Subcutaneous abdominal adipose tissue (tissue), 5 donors: Measurements from ENCODE around the gene IL17RD.

Experiments
- H3K27ac ChIP-seq: one replicate; pipeline ENCODE4 v1.7.0; 2013; ENCODE audit warnings: low read depth, mild to moderate bottlenecking, inconsistent platforms, low read length, moderate library complexity
- H3K27me3 ChIP-seq, 5 donors: one replicate each; pipeline ENCODE4 v1.7.0; 2013; ENCODE audit warnings: low read length in 5 of 5, inconsistent platforms in 1 of 5; ENCODE audit not compliant: control insufficient read depth in 5 of 5, insufficient read depth in 4 of 5
- H3K36me3 ChIP-seq, 5 donors: one replicate each; pipeline ENCODE4 v1.7.0; 2013; ENCODE audit warnings: low read length in 5 of 5; ENCODE audit not compliant: control insufficient read depth in 5 of 5, insufficient read depth in 5 of 5
- H3K4me1 ChIP-seq, 5 donors: one replicate each; pipeline ENCODE4 v1.7.0; 2013; ENCODE audit warnings: low read length in 5 of 5, mild to moderate bottlenecking in 3 of 5, moderate library complexity in 1 of 5; ENCODE audit not compliant: control insufficient read depth in 5 of 5, insufficient read depth in 5 of 5
- H3K4me3 ChIP-seq, 5 donors: one replicate each; pipeline ENCODE4 v1.7.0; 2013; ENCODE audit warnings: low read length in 5 of 5, low read depth in 1 of 5
- H3K9ac ChIP-seq, 5 donors: one replicate each; pipeline ENCODE4 v1.7.0; 2013; ENCODE audit warnings: low read length in 5 of 5, mild to moderate bottlenecking in 4 of 5, moderate library complexity in 3 of 5
- H3K9me3 ChIP-seq, 5 donors: one replicate each; pipeline ENCODE4 v1.7.0; 2013; ENCODE audit warnings: low read length in 5 of 5; ENCODE audit not compliant: control insufficient read depth in 5 of 5
- donor health status: healthy.
- donor health status: healthy.
- donor health status: healthy.
- donor health status: healthy.
- donor health status: healthy.

Gene IL17RD

GRCh38 chr3:57097536-57097935, 67.6 kb downstream of the IL17RD start:
- Histone ChIP-seq H3K36me3 (peaks cover 0 to 8% (median 0%) of the 10 kb centered on the region in 5 donors), H3K4me1 (peaks cover 0 to 18% (median 13%) of the 10 kb centered on the region in 5 donors), H3K9me3 (no peaks in the 10 kb centered on the region), H3K27ac (no peak overlapping the region), H3K9ac (no peak overlapping the region), H3K27me3 (no peaks in the 10 kb centered on the region), H3K4me3 (no peak overlapping the region)

- Histone ChIP-seq H3K36me3 (peaks cover 0 to 8% (median 0%) of the 10 kb centered on the region in 5 donors), H3K27ac (no peak overlapping the region), H3K27me3 (no peaks in the 10 kb centered on the region), H3K4me1 (peaks cover 0 to 28% (median 20%) of the 10 kb centered on the region in 5 donors), H3K4me3 (no peak overlapping the region), H3K9me3 (no peaks in the 10 kb centered on the region), H3K9ac (no peak overlapping the region)
Measured at GRCh38 chr3:57095363-57095762, 69.8 kb downstream of the IL17RD start.

- Histone ChIP-seq H3K27me3 (no peaks in the 10 kb centered on the region), H3K4me3 (peak overlapping the region in 1 of 5 donors; percentile 47), H3K27ac (no peak overlapping the region), H3K9me3 (no peaks in the 10 kb centered on the region), H3K9ac (no peak overlapping the region), H3K4me1 (peaks cover 0 to 28% (median 20%) of the 10 kb centered on the region in 5 donors), H3K36me3 (peaks cover 0 to 8% (median 0%) of the 10 kb centered on the region in 5 donors)
Measured at GRCh38 chr3:57094575-57094974, 70.6 kb downstream of the IL17RD start.

- Histone ChIP-seq H3K9me3 (no peaks in the 10 kb centered on the region), H3K4me3 (peak overlapping the region in 3 of 5 donors; percentile 14 to 47 (median 19)), H3K4me1 (peaks cover 0 to 25% (median 20%) of the 10 kb centered on the region in 5 donors), H3K36me3 (peaks cover 0 to 8% (median 0%) of the 10 kb centered on the region in 5 donors), H3K27ac (no peak overlapping the region), H3K27me3 (no peaks in the 10 kb centered on the region), H3K9ac (peak overlapping the region in 1 of 5 donors; percentile 16)
Measured at GRCh38 chr3:57093971-57094535, 71.1 kb downstream of the IL17RD start.

- Histone ChIP-seq H3K4me3 (no peak overlapping the region), H3K9ac (no peak overlapping the region), H3K27ac (no peak overlapping the region)
Measured at GRCh38 chr3:57093489-57093888, 71.7 kb downstream of the IL17RD start.

GRCh38 chr3:57091521-57092273, 73.5 kb downstream of the IL17RD start:
- Histone ChIP-seq H3K4me1 (peaks cover 0 to 29% (median 20%) of the 10 kb centered on the region in 5 donors), H3K27ac (peak overlapping the region; percentile 24), H3K9ac (peak overlapping the region in 1 of 5 donors; percentile 21), H3K9me3 (no peaks in the 10 kb centered on the region), H3K4me3 (no peak overlapping the region), H3K27me3 (no peaks in the 10 kb centered on the region), H3K36me3 (no peaks in the 10 kb centered on the region)

More at GRCh38 chr3:57093489-57093888, 71.7 kb downstream of the IL17RD start:
- peaks cover 0 to 8% (median 0%) of the 10 kb centered on the region in 5 donors for H3K36me3 ChIP-seq
- peaks cover 0 to 25% (median 20%) of the 10 kb centered on the region in 5 donors for H3K4me1 ChIP-seq
- no peaks in the 10 kb centered on the region for H3K27me3 ChIP-seq
- H3K9me3 ChIP-seq, result no peaks in the 10 kb centered on the region

GRCh38 chr3:57089043-57089442, 76.1 kb downstream of the IL17RD start:
- no peak overlapping the region for H3K4me3 ChIP-seq
- peaks cover 0 to 24% (median 10%) of the 10 kb centered on the region in 5 donors for H3K4me1 ChIP-seq
- H3K9ac ChIP-seq, result no peak overlapping the region
- no peaks in the 10 kb centered on the region for H3K27me3 ChIP-seq
- H3K9me3 ChIP-seq, result no peaks in the 10 kb centered on the region
- no peak overlapping the region for H3K27ac ChIP-seq
- H3K36me3 ChIP-seq, result no peaks in the 10 kb centered on the region

- Histone ChIP-seq H3K9me3 (no peaks in the 10 kb centered on the region), H3K9ac (no peak overlapping the region), H3K27ac (no peak overlapping the region), H3K4me3 (no peak overlapping the region), H3K36me3 (no peaks in the 10 kb centered on the region), H3K4me1 (peaks cover 0 to 18% (median 6%) of the 10 kb centered on the region in 5 donors), H3K27me3 (no peaks in the 10 kb centered on the region)
Measured at GRCh38 chr3:57088503-57088902, 76.7 kb downstream of the IL17RD start.

GRCh38 chr3:57087361-57088092, 77.6 kb downstream of the IL17RD start:
- Histone ChIP-seq H3K4me3 (no peak overlapping the region), H3K4me1 (peaks cover 0 to 18% (median 6%) of the 10 kb centered on the region in 5 donors), H3K27ac (no peak overlapping the region), H3K36me3 (no peaks in the 10 kb centered on the region), H3K27me3 (no peaks in the 10 kb centered on the region), H3K9me3 (no peaks in the 10 kb centered on the region), H3K9ac (no peak overlapping the region)

- no peak overlapping the region for H3K9ac ChIP-seq
- H3K4me1 ChIP-seq, result peaks cover 0 to 9% (median 0%) of the 10 kb centered on the region in 5 donors
- no peaks in the 10 kb centered on the region for H3K9me3 ChIP-seq
- no peaks in the 10 kb centered on the region for H3K27me3 ChIP-seq
- H3K36me3 ChIP-seq, result no peaks in the 10 kb centered on the region
- no peak overlapping the region for H3K4me3 ChIP-seq
- H3K27ac ChIP-seq, result no peak overlapping the region
Measured at GRCh38 chr3:57086201-57086600, 79.0 kb downstream of the IL17RD start.
